WTC11 (cell line): Measurements from ENCODE around the gene PRR23E.

ENCODE experiments used
- CREB1 ChIP-seq: sonication (generic); formaldehyde crosslinking; IDR thresholded peaks from 2 replicates; pipeline ENCODE4 v1.8.0; 2023; ENCODE audit warnings: mild to moderate bottlenecking, missing genetic modification reagents
- JUN ChIP-seq: sonication (generic); formaldehyde crosslinking; IDR thresholded peaks from 2 replicates; pipeline ENCODE4 v1.8.0; 2023; ENCODE audit warnings: mild to moderate bottlenecking, missing genetic modification reagents
- KAT7 ChIP-seq: sonication (generic); formaldehyde crosslinking; IDR thresholded peaks from 2 replicates; pipeline ENCODE4 v1.8.1; 2023; ENCODE audit warnings: missing genetic modification reagents, mild to moderate bottlenecking, borderline replicate concordance
- NFE2L1 ChIP-seq: sonication (generic); formaldehyde crosslinking; IDR thresholded peaks from 2 replicates; pipeline ENCODE4 v1.8.1; 2023; ENCODE audit warnings: missing genetic modification reagents
- SMAD3 ChIP-seq: sonication (generic); formaldehyde crosslinking; IDR thresholded peaks from 2 replicates; pipeline ENCODE4 v1.8.0; 2022; ENCODE audit warnings: missing genetic modification reagents, mild to moderate bottlenecking, borderline replicate concordance
- SP1 ChIP-seq: sonication (generic); formaldehyde crosslinking; conservative IDR thresholded peaks from 2 replicates; pipeline ENCODE4 v1.8.1; 2022; ENCODE audit warnings: missing genetic modification reagents
- TF ChIP-seq, protein P1 (sequence below): fragments of 200-600 bp; IDR thresholded peaks from 2 replicates; pipeline ENCODE4 v1.8.0; 2022; ENCODE audit warnings: antibody characterized with exemption
- TF ChIP-seq, protein P2 (sequence below): sonication (generic); formaldehyde crosslinking; IDR thresholded peaks from 2 replicates; pipeline ENCODE4 v1.8.0; 2022; ENCODE audit warnings: mild to moderate bottlenecking, missing genetic modification reagents
- TF ChIP-seq, protein P3 (sequence below): sonication (generic); formaldehyde crosslinking; IDR thresholded peaks from 2 replicates; pipeline ENCODE4 v1.8.1; 2023; ENCODE audit warnings: mild to moderate bottlenecking, missing genetic modification reagents, moderate library complexity
- TF ChIP-seq, protein P4 (sequence below): sonication (generic); formaldehyde crosslinking; IDR thresholded peaks from 2 replicates; pipeline ENCODE4 v1.8.1; 2022; ENCODE audit warnings: low read depth, missing genetic modification reagents, borderline replicate concordance
- TF ChIP-seq, protein P5 (sequence below): sonication (generic); formaldehyde crosslinking; IDR thresholded peaks from 2 replicates; pipeline ENCODE4 v1.8.1; 2022; ENCODE audit warnings: mild to moderate bottlenecking, moderate library complexity, missing genetic modification reagents

DNA sequence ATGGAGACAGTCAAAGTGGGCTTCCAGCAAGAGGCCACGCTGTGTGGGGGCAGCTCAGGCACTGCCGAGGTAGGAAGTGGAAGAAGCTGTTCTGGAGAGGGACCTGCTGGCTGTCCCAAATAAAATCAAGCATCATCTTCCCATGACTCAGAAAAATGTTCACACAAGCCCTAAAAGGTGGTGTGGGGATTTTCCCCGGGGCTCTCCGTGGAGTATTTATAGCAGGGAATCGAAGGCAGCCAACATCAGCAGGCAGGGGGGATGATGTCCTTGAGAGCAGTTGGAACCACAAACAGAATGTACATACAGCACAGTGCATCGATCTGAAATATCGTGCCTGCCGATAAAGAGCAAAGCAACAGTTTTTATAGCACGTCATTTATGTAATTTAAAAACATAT, 27.6 kb downstream of the PRR23E start:
- TF ChIP-seq, protein P1, sequence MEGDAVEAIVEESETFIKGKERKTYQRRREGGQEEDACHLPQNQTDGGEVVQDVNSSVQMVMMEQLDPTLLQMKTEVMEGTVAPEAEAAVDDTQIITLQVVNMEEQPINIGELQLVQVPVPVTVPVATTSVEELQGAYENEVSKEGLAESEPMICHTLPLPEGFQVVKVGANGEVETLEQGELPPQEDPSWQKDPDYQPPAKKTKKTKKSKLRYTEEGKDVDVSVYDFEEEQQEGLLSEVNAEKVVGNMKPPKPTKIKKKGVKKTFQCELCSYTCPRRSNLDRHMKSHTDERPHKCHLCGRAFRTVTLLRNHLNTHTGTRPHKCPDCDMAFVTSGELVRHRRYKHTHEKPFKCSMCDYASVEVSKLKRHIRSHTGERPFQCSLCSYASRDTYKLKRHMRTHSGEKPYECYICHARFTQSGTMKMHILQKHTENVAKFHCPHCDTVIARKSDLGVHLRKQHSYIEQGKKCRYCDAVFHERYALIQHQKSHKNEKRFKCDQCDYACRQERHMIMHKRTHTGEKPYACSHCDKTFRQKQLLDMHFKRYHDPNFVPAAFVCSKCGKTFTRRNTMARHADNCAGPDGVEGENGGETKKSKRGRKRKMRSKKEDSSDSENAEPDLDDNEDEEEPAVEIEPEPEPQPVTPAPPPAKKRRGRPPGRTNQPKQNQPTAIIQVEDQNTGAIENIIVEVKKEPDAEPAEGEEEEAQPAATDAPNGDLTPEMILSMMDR, result no peak
- no peak for TF ChIP-seq SP1 (CRISPR knock-in tag)
- TF ChIP-seq, protein P2, sequence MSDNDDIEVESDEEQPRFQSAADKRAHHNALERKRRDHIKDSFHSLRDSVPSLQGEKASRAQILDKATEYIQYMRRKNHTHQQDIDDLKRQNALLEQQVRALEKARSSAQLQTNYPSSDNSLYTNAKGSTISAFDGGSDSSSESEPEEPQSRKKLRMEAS (CRISPR knock-in tag), result no peak
- no peak for TF ChIP-seq SMAD3 (CRISPR knock-in tag)
- no peak for TF ChIP-seq KAT7 (CRISPR knock-in tag)
- TF ChIP-seq, protein P3, sequence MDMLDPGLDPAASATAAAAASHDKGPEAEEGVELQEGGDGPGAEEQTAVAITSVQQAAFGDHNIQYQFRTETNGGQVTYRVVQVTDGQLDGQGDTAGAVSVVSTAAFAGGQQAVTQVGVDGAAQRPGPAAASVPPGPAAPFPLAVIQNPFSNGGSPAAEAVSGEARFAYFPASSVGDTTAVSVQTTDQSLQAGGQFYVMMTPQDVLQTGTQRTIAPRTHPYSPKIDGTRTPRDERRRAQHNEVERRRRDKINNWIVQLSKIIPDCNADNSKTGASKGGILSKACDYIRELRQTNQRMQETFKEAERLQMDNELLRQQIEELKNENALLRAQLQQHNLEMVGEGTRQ (CRISPR knock-in tag), result no peak
- TF ChIP-seq, protein P4, sequence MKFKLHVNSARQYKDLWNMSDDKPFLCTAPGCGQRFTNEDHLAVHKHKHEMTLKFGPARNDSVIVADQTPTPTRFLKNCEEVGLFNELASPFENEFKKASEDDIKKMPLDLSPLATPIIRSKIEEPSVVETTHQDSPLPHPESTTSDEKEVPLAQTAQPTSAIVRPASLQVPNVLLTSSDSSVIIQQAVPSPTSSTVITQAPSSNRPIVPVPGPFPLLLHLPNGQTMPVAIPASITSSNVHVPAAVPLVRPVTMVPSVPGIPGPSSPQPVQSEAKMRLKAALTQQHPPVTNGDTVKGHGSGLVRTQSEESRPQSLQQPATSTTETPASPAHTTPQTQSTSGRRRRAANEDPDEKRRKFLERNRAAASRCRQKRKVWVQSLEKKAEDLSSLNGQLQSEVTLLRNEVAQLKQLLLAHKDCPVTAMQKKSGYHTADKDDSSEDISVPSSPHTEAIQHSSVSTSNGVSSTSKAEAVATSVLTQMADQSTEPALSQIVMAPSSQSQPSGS (CRISPR knock-in tag), result no peak
- no peak for TF ChIP-seq NFE2L1 (CRISPR knock-in tag)
- no peak for TF ChIP-seq CREB1 (CRISPR knock-in tag)
- TF ChIP-seq JUN (CRISPR knock-in tag), result no peak
- TF ChIP-seq, protein P5, sequence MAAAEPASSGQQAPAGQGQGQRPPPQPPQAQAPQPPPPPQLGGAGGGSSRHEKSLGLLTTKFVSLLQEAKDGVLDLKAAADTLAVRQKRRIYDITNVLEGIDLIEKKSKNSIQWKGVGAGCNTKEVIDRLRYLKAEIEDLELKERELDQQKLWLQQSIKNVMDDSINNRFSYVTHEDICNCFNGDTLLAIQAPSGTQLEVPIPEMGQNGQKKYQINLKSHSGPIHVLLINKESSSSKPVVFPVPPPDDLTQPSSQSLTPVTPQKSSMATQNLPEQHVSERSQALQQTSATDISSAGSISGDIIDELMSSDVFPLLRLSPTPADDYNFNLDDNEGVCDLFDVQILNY (CRISPR knock-in tag), result no peak
